Sigmoid colon (tissue), 4 donors: ENCODE measurements around the gene CRELD2.

Experiments used
- EP300 ChIP-seq, 4 donors: sonication (generic); formaldehyde crosslinking; IDR thresholded peaks; one replicate each; pipeline ENCODE4 v1.6.1; 2017; ENCODE audit warnings: antibody characterized with exemption in 4 of 4
- POLR2A ChIP-seq, 2 donors: fragments of 450-650 bp; IDR thresholded peaks; one replicate each; pipeline ENCODE4 v1.6.1; 2016; ENCODE audit warnings: antibody characterized with exemption in 2 of 2, mild to moderate bottlenecking in 2 of 2, moderate library complexity in 2 of 2
- POLR2AphosphoS5 ChIP-seq, 4 donors: sonication (generic); formaldehyde crosslinking; IDR thresholded peaks; one replicate each; pipeline ENCODE4 v1.6.1; 2017; ENCODE audit warnings: antibody characterized with exemption in 4 of 4
- TF ChIP-seq, protein P1 (sequence below), 4 experiments: fragments of 450-650 bp in 3 of 4; fragments of 200-600 bp in 1 of 4; IDR thresholded peaks; one replicate each; pipeline ENCODE4 v1.5.1; 2016 to 2019; ENCODE audit warnings: antibody characterized with exemption in 4 of 4, mild to moderate bottlenecking in 3 of 4, moderate library complexity in 2 of 4

DNA sequence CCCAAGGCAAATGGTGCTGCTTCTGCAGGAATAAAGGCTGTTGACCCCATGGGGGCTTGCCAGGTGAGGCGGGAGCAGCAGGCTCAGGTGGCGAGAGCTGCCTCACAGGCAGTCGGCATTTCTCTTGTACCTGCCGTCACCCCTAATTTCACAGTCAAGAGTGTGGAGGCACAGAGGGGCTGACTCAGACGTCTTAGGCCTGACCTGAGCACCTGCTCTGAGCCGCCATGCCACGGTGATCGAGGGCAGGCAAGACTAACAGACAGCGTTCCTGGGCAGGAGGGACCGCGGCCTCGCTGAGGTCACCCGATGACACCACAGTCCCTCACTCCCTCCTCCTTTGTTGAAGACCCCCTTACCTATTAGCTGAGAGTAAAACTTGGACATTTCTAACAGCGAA is 5.4 kb upstream of the CRELD2 start:
- TF ChIP-seq, protein P1, sequence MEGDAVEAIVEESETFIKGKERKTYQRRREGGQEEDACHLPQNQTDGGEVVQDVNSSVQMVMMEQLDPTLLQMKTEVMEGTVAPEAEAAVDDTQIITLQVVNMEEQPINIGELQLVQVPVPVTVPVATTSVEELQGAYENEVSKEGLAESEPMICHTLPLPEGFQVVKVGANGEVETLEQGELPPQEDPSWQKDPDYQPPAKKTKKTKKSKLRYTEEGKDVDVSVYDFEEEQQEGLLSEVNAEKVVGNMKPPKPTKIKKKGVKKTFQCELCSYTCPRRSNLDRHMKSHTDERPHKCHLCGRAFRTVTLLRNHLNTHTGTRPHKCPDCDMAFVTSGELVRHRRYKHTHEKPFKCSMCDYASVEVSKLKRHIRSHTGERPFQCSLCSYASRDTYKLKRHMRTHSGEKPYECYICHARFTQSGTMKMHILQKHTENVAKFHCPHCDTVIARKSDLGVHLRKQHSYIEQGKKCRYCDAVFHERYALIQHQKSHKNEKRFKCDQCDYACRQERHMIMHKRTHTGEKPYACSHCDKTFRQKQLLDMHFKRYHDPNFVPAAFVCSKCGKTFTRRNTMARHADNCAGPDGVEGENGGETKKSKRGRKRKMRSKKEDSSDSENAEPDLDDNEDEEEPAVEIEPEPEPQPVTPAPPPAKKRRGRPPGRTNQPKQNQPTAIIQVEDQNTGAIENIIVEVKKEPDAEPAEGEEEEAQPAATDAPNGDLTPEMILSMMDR (IDR thresholded peaks at IDR 0.05), result no peak
- TF ChIP-seq EP300 (IDR thresholded peaks at IDR 0.05) (no peak), POLR2A (IDR thresholded peaks at IDR 0.05) (no peak), POLR2AphosphoS5 (IDR thresholded peaks at IDR 0.05) (no peak)
